ACC112 (cell line): ENCODE data around the gene TUBB.
A peak's percentile ranks its signal among the peaks of the same experiment; 100 is the strongest.

ENCODE experiments used
- H2AFZ ChIP-seq: fragments of 200-600 bp; sonication (generic); one replicate; pipeline ENCODE4 v1.6.0; 2017; ENCODE audit warnings: antibody characterized with exemption, low read length; ENCODE audit not compliant: unreplicated experiment
- H3K27ac ChIP-seq: fragments of 200-600 bp; sonication (generic); 2 replicates; pipeline ENCODE4 v1.5.1; 2014; ENCODE audit warnings: low read depth, mild to moderate bottlenecking, antibody characterized with exemption, low read length, moderate library complexity
- H3K27me3 ChIP-seq: fragments of 200-600 bp; sonication (generic); 2 replicates; pipeline ENCODE4 v1.6.1; 2014; ENCODE audit warnings: mild to moderate bottlenecking, antibody characterized with exemption, low read length, moderate library complexity, mixed read lengths; ENCODE audit not compliant: insufficient read depth
- H3K36me3 ChIP-seq: fragments of 200-600 bp; sonication (generic); 2 replicates; pipeline ENCODE4 v1.6.1; 2016; ENCODE audit warnings: mild to moderate bottlenecking, antibody characterized with exemption, low read length, moderate library complexity, mixed read lengths; ENCODE audit not compliant: insufficient read depth
- H3K4me1 ChIP-seq: fragments of 200-600 bp; sonication (generic); one replicate; pipeline ENCODE4 v1.6.1; 2016; ENCODE audit warnings: low read length, mixed read lengths; ENCODE audit not compliant: insufficient read depth, unreplicated experiment, control insufficient read depth
- H3K4me3 ChIP-seq: fragments of 200-600 bp; sonication (generic); 2 replicates; pipeline ENCODE4 v1.5.1; 2014; ENCODE audit warnings: mild to moderate bottlenecking, low read depth, low read length
- H3K79me2 ChIP-seq: fragments of 200-600 bp; sonication (generic); one replicate; pipeline ENCODE4 v1.6.0; 2016; ENCODE audit warnings: low read length; ENCODE audit not compliant: control insufficient read depth, unreplicated experiment, insufficient read depth

The TUBB gene

GRCh38 chr6:30743099-30744053 lies 23.2 kb downstream of the TUBB start:
- H3K27ac ChIP-seq, result peak overlapping the region; percentile 95
- peaks cover 20% of the 10 kb centered on the region; the same call in 1 of the 2 replicates for H3K36me3 ChIP-seq
- no peak overlapping the region for H2AFZ ChIP-seq
- H3K4me3 ChIP-seq, result peak overlapping the region; percentile 92
- no peaks in the 10 kb centered on the region for H3K27me3 ChIP-seq
- peaks cover 40% of the 10 kb centered on the region for H3K79me2 ChIP-seq
- H3K4me1 ChIP-seq, result peaks cover 32% of the 10 kb centered on the region

- Histone ChIP-seq H3K79me2 (peaks cover 32% of the 10 kb centered on the region), H3K27me3 (no peaks in the 10 kb centered on the region)
These were observed 24.1 kb downstream of the TUBB start, which contains the start of gene IER3 for GRCh38 chr6:30744054-30744805. Gene IER3, minus strand, starts transcription at chr6:30744547. Its CDS starts 29 bp downstream, at chr6:30744518.

GRCh38 chr6:30747300-30747687 lies 27.1 kb downstream of the TUBB start:
- Histone ChIP-seq H3K27ac (peak overlapping the region; percentile 100), H3K36me3 (peaks cover 13% of the 10 kb centered on the region; the same call in 1 of the 2 replicates), H3K4me1 (peaks cover 46% of the 10 kb centered on the region), H3K4me3 (no peak overlapping the region), H3K79me2 (peaks cover 15% of the 10 kb centered on the region), H2AFZ (no peak overlapping the region), H3K27me3 (no peaks in the 10 kb centered on the region)

More at GRCh38 chr6:30744054-30744805, 24.1 kb downstream of the TUBB start, which contains the start of gene IER3:
- H3K27ac ChIP-seq, result peak within 1 kb of the TSS; percentile 95
- peaks cover 41% of the 10 kb centered on the region for H3K4me1 ChIP-seq
- peak within 1 kb of the TSS; percentile 92 for H3K4me3 ChIP-seq
- H3K36me3 ChIP-seq, result peaks cover 13% of the 10 kb centered on the region; the same call in 1 of the 2 replicates
- H2AFZ ChIP-seq, result no peak within 1 kb of the TSS

GRCh38 chr6:30747902-30748769 lies 28.0 kb downstream of the TUBB start:
- Histone ChIP-seq H3K4me3 (no peak overlapping the region), H3K79me2 (peaks cover 12% of the 10 kb centered on the region), H2AFZ (peak overlapping the region; percentile 72), H3K27me3 (no peaks in the 10 kb centered on the region), H3K36me3 (peaks cover 10% of the 10 kb centered on the region; the same call in 1 of the 2 replicates), H3K4me1 (peaks cover 53% of the 10 kb centered on the region), H3K27ac (peak overlapping the region; percentile 100)

DNA sequence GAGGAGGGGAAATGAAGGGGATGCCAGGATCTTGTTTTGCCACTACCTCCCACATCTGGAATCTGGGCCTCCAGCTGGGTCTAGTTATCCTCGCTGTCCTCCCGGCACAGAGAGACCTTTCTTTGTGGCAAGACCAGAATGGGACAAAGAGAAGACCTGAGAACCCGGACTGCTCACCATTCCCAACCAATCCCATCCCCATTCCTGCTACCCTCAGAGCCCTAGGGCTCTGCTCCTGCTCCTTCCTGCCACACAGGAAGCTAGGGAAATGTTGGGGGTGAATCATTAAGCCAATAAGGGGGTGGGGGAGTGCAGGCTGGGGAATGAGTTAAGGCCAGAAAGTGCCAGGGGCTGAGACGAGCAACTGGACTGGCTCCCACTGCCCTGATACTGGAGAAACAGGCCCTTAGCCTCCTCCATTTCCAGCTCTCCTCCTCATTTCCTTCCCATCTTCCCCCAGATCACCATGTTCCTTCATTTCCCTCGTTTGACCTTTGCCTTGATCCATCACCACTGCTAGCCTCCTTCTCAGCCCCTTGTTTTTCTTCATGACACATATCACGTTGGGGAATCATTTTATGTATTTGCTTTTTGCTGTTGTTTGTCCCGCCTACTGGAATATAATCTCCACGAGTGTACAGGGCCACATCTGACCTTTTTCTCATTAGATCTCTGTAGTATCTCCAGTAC lies 28.8 kb downstream of the TUBB start:
- Histone ChIP-seq H3K27me3 (no peaks in the 10 kb centered on the region), H3K79me2 (peaks cover 3% of the 10 kb centered on the region), H3K4me3 (no peak overlapping the region), H3K36me3 (peaks cover 1% of the 10 kb centered on the region; the same call in 1 of the 2 replicates), H3K27ac (peak overlapping the region; percentile 100), H3K4me1 (peaks cover 60% of the 10 kb centered on the region), H2AFZ (peak overlapping the region; percentile 72)

DNA sequence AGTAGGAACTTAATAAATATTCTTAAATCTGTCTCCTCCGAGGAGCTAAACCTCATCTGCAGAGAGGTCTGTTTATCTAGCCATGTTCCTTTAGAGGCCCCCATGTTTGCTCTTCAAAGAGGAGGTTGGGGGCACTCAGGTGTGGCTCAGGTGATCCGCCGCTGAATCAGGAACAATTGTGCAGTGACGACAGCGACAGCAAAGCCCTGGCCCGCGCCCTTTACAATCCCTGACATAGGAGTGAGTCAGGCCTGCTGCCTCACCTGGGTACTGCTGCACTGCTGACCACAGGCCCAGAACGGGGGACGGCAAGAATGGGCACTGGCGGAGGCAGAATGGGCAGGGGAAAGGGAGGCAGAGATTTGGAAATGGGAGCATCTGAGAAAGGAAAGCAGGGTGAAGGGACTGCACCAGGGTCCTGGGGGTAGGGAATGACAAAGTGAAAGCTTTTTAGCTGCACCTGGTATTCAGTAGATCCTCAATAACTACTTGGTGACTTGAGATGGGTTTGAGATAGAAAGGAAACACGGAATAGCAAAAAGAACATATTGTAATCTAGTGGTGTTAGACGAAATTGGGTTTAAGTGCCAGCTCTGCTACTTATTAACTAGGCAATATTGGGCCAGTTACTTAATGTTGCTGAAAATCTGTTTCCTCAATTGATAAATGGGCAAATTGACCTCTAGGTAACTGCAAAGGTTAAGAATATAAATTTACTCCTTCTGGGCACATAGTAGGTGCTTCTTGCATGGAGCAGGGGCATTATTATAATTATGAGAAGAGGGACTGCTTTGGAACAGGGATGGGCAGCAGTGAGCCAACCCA lies 29.6 kb downstream of the TUBB start:
- H3K36me3 ChIP-seq, result no peaks in the 10 kb centered on the region
- H3K27ac ChIP-seq, result peak overlapping the region; percentile 100
- peak overlapping the region; percentile 72 for H2AFZ ChIP-seq
- H3K27me3 ChIP-seq, result no peaks in the 10 kb centered on the region
- no peaks in the 10 kb centered on the region for H3K79me2 ChIP-seq
- H3K4me3 ChIP-seq, result no peak overlapping the region
- H3K4me1 ChIP-seq, result peaks cover 68% of the 10 kb centered on the region

DNA sequence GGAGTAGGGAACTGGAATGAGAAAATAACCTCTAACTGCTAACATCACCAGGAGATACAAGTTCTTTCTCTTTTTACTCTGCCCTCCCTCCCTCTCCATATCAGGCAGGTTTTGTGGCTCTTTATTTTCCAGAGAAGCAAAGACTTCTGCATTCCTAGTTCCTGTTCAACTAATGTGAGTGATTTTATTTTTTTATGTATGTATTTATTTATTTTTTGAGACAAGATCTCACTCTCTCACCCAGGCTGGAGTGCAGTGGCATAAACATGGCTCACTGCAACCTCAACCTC lies 30.2 kb downstream of the TUBB start:
- peak overlapping the region; percentile 100 for H3K27ac ChIP-seq
- H3K4me1 ChIP-seq, result peaks cover 74% of the 10 kb centered on the region
- H3K79me2 ChIP-seq, result no peaks in the 10 kb centered on the region
- no peaks in the 10 kb centered on the region for H3K36me3 ChIP-seq
- no peak overlapping the region for H3K4me3 ChIP-seq
- H2AFZ ChIP-seq, result no peak overlapping the region
- H3K27me3 ChIP-seq, result no peaks in the 10 kb centered on the region

- Histone ChIP-seq H3K36me3 (no peaks in the 10 kb centered on the region), H2AFZ (no peak overlapping the region), H3K4me1 (peaks cover 76% of the 10 kb centered on the region), H3K79me2 (no peaks in the 10 kb centered on the region), H3K27me3 (no peaks in the 10 kb centered on the region), H3K27ac (peak overlapping the region; percentile 100), H3K4me3 (peak overlapping the region; percentile 55)
These were observed 32.2 kb downstream of the TUBB start for GRCh38 chr6:30752157-30752927.

- Histone ChIP-seq H3K4me1 (peaks cover 70% of the 10 kb centered on the region), H3K36me3 (no peaks in the 10 kb centered on the region), H2AFZ (no peak overlapping the region), H3K4me3 (no peak overlapping the region), H3K79me2 (no peaks in the 10 kb centered on the region), H3K27ac (peak overlapping the region; percentile 100), H3K27me3 (no peaks in the 10 kb centered on the region)
These were observed 34.5 kb downstream of the TUBB start for GRCh38 chr6:30754631-30755030.
